ENCODE data around the gene MS4A5.

The MS4A5 gene

DNA sequence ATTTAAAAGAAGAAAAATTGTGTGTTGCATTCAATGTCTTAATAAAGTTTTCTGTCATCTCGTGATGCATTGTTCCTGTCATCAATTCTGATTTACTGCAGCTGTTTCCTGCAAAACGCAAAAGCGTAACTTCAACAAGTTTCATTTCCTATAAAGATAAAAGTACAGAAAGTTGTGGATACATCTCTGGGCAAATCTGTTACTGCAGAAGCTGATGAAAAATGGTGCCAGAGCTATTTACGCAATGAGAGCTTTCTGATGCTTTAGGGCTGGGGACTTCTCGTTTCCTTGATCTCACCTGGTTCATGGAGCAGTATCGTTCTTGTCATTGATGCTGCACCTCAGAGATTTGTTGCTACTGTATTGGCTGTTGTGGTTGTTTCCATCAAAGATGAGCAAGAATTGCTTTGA lies 47.7 kb downstream of the MS4A5 start:
- no peak for DNase-seq (ENCODE audit: low read depth in 3 of 3, low spot score in 1 of 3)

DNA sequence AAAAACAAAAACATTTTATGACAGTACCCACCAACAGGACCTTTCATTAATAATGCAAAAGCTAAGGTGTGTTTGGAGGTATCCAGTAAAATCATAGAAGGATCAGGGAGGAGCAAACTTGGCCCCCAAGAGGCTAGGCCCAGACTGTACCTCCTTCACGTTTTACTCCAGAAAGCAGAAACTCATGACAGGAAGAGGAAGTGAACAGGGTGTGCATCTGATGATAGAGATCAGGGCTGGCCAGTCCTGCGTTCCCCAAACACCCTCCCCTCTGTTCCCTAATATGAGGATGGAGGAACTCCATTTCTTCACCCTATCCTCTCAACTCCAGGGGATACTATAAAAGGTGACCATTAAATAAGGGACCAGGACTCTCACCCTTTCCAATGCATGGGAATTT lies 53.0 kb downstream of the MS4A5 start:
- DNase-seq (ENCODE audit: low read depth in 3 of 3, low spot score in 1 of 3), result no peak

DNA sequence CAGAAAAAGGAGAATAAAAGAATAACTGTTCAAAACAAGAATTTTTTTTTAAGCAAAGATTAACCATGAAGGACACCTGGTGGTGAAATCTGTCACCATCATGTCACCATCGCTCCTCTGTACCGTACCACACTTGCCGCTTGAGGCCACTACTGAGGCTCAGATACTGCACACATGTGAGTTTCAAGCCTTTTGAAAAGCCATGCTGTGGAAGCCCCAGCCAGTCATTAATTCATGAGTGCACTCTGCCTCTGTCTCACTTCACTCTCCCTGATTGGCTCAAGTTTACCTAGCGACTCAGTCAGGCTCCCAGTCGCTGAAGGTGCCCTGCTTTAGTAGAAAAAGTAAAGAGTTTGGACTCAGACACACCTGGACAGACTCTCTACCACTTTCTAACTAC lies 56.6 kb downstream of the MS4A5 start:
- no peak for DNase-seq (ENCODE audit: low read depth in 3 of 3, low spot score in 1 of 3)

DNA sequence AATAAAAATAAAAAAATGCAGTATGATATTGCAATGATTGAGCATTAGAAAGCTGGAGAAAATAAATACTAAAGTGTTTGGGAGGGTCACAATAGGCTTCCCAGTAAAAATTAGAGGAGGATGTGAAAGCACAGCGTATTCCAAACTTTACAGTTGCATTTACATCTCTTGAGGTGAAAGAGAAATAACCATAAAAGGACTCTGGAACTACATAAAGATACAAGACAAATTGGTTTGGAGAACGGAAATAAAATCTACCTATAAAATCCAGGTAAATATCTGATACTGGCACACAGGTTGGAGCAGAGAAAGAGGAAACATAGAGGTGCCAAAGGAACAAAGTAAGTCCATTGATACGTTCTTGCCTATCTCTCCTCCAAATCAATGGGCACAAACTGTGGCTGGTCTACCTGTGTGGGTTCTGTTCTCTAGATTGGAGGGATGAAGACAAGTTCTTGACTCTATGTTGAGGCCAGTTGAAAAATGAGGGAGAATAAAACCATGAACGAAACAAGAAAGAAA lies 63.2 kb downstream of the MS4A5 start, which contains the start of gene MS4A12:
Gene MS4A12 (plus strand): TSS at position 291 of the 522 bp plus-strand sequence. CDS start 4,541 bp downstream, outside the sequence.
- DNase-seq (ENCODE audit: low read depth in 3 of 3, low spot score in 1 of 3), result no peak

DNA sequence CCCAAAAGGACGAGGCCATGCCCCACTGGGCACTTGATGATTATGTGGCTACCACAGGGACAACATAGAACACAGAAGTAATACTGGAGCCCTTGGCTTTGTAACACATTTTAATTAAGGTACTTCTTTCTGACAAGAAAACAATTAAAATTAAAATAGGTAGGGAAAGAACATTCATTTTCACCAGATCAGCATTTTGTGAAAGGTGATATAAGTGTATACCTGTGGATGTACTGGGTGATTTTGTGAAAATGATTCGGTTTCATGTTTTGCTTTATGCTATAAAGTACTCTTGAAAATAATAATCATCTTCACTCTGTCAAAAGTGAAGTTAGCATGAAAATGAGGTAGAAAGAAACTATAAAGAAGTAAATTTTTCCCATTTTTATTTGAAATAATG lies 64.1 kb downstream of the MS4A5 start:
- no peak for DNase-seq (ENCODE audit: low read depth in 3 of 3, low spot score in 1 of 3)
